Panc1 (cell line): ENCODE data around the gene COX17.

Experiments
- POLR2AphosphoS5 ChIP-seq: IDR thresholded peaks from 2 replicates; pipeline ENCODE4 v1.6.1; 2012; ENCODE audit warnings: mild to moderate bottlenecking, low read depth, low read length, moderate library complexity
- TF ChIP-seq, protein P1 (sequence below): fragments of 450-650 bp; IDR thresholded peaks from 2 replicates; pipeline ENCODE4 v1.5.1; 2017; ENCODE audit warnings: mild to moderate bottlenecking
- TF ChIP-seq, protein P2 (sequence below), 2 experiments: IDR thresholded peaks; 2 replicates each; pipeline ENCODE4 v1.6.1; 2011 to 2012; ENCODE audit warnings: low read depth in 2 of 2, control low read depth in 1 of 2, low read length in 1 of 2, mild to moderate bottlenecking in 1 of 2, moderate library complexity in 1 of 2; ENCODE audit not compliant: insufficient read depth in 1 of 2

- TF ChIP-seq, protein P1, sequence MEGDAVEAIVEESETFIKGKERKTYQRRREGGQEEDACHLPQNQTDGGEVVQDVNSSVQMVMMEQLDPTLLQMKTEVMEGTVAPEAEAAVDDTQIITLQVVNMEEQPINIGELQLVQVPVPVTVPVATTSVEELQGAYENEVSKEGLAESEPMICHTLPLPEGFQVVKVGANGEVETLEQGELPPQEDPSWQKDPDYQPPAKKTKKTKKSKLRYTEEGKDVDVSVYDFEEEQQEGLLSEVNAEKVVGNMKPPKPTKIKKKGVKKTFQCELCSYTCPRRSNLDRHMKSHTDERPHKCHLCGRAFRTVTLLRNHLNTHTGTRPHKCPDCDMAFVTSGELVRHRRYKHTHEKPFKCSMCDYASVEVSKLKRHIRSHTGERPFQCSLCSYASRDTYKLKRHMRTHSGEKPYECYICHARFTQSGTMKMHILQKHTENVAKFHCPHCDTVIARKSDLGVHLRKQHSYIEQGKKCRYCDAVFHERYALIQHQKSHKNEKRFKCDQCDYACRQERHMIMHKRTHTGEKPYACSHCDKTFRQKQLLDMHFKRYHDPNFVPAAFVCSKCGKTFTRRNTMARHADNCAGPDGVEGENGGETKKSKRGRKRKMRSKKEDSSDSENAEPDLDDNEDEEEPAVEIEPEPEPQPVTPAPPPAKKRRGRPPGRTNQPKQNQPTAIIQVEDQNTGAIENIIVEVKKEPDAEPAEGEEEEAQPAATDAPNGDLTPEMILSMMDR = no peak
- TF ChIP-seq, protein P2, sequence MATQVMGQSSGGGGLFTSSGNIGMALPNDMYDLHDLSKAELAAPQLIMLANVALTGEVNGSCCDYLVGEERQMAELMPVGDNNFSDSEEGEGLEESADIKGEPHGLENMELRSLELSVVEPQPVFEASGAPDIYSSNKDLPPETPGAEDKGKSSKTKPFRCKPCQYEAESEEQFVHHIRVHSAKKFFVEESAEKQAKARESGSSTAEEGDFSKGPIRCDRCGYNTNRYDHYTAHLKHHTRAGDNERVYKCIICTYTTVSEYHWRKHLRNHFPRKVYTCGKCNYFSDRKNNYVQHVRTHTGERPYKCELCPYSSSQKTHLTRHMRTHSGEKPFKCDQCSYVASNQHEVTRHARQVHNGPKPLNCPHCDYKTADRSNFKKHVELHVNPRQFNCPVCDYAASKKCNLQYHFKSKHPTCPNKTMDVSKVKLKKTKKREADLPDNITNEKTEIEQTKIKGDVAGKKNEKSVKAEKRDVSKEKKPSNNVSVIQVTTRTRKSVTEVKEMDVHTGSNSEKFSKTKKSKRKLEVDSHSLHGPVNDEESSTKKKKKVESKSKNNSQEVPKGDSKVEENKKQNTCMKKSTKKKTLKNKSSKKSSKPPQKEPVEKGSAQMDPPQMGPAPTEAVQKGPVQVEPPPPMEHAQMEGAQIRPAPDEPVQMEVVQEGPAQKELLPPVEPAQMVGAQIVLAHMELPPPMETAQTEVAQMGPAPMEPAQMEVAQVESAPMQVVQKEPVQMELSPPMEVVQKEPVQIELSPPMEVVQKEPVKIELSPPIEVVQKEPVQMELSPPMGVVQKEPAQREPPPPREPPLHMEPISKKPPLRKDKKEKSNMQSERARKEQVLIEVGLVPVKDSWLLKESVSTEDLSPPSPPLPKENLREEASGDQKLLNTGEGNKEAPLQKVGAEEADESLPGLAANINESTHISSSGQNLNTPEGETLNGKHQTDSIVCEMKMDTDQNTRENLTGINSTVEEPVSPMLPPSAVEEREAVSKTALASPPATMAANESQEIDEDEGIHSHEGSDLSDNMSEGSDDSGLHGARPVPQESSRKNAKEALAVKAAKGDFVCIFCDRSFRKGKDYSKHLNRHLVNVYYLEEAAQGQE (IDR thresholded peaks at IDR 0.05; ENCODE audit: insufficient read depth in 1 of 2, low read depth in 2 of 2, low read length in 1 of 2) = no peak
- TF ChIP-seq POLR2AphosphoS5 = no peak
Observed at GRCh38 chr3:119695480-119695879, 18.3 kb upstream of the COX17 start.
